SK-N-SH (cell line): ENCODE data around the gene RRM1. TPM values are rescaled to one million over a fixed set of nuclear protein-coding genes. Genes with fewer than 3 reads are reported as not detected.

ENCODE experiments used
- CTCF ChIA-PET: fragments of 300-600, 350-600 bp; formaldehyde crosslinking; extraction: SDS; loops from one replicate; lab custom pipeline; 2021; lab: Yijun Ruan, JAX
- POLR2A ChIA-PET: fragments of 350-600 bp; sonication (Branson Sonifier 250); formaldehyde crosslinking; extraction: SDS; loops from one replicate; lab custom pipeline; 2020; ENCODE audit warnings: antibody characterized with exemption, inconsistent platforms; lab: Yijun Ruan, JAX
- DNase-seq: peaks from one replicate; pipeline ENCODE4 v3.0.0; 2012
- H2AFZ ChIP-seq: fragments of 200-600 bp; sonication (generic); 2 replicates; pipeline ENCODE4 v1.8.1; 2016; ENCODE audit warnings: antibody characterized with exemption, mild to moderate bottlenecking, low read depth
- H3F3A ChIP-seq: fragments of 200-600 bp; sonication (generic); replicated peaks from 2 replicates; pipeline ENCODE3; 2016; ENCODE audit warnings: antibody characterized with exemption, mild to moderate bottlenecking; ENCODE audit not compliant: insufficient read depth
- H3K27ac ChIP-seq, 2 experiments: fragments of 200-500 bp in 1 of 2; fragments of 200-600 bp in 1 of 2; sonication (Bioruptor generic) in 1 of 2; sonication (generic), shearing (Covaris generic) in 1 of 2; 2 replicates each; pipeline versions ENCODE4 v1.5.1 to v1.6.1; 2014 to 2016; ENCODE audit warnings: low read depth in 2 of 2, inconsistent platforms in 1 of 2, low read length in 1 of 2, mild to moderate bottlenecking in 1 of 2, mixed read lengths in 1 of 2
- H3K27me3 ChIP-seq: fragments of 200-600 bp; sonication (generic), shearing (Covaris generic); 2 replicates; pipeline ENCODE4 v1.6.1; 2016; ENCODE audit warnings: mixed run types; ENCODE audit not compliant: insufficient read depth
- H3K36me3 ChIP-seq, 2 experiments: fragments of 200-500 bp in 1 of 2; fragments of 200-600 bp in 1 of 2; sonication (Bioruptor generic) in 1 of 2; sonication (generic) in 1 of 2; replicated peaks in 1 of 2; 2 replicates each; pipeline versions ENCODE3 to v1.5.1; 2014 to 2016; ENCODE audit warnings: low read length in 1 of 2, mild to moderate bottlenecking in 1 of 2; ENCODE audit not compliant: insufficient read depth in 2 of 2, control insufficient read depth in 1 of 2
- H3K4me1 ChIP-seq, 2 experiments: fragments of 200-500 bp in 1 of 2; fragments of 200-600 bp in 1 of 2; sonication (Bioruptor generic) in 1 of 2; sonication (generic), shearing (Covaris generic) in 1 of 2; 2 replicates each; pipeline versions ENCODE4 v1.5.1 to v1.6.1; 2014 to 2016; ENCODE audit warnings: low read depth in 1 of 2, low read length in 1 of 2, mixed run types in 1 of 2; ENCODE audit not compliant: insufficient read depth in 2 of 2, control insufficient read depth in 1 of 2
- H3K4me2 ChIP-seq: fragments of 200-600 bp; sonication (generic), shearing (Covaris generic); 2 replicates; pipeline ENCODE4 v1.6.1; 2017; ENCODE audit warnings: mixed run types
- H3K4me3 ChIP-seq, 2 experiments: fragments of 200-500 bp in 1 of 2; fragments of 200-600 bp in 1 of 2; sonication (Bioruptor generic) in 1 of 2; sonication (generic), shearing (Covaris generic) in 1 of 2; 2 replicates each; pipeline versions ENCODE4 v1.5.1 to v1.8.1; 2014 to 2016; ENCODE audit warnings: low read depth in 2 of 2, inconsistent platforms in 1 of 2, low read length in 1 of 2, mild to moderate bottlenecking in 1 of 2, mixed read lengths in 1 of 2, moderate library complexity in 1 of 2
- H3K79me2 ChIP-seq: fragments of 200-600 bp; sonication (generic); 2 replicates; pipeline ENCODE4 v1.8.1; 2017; ENCODE audit warnings: mild to moderate bottlenecking; ENCODE audit not compliant: insufficient read depth
- H3K9ac ChIP-seq: fragments of 200-600 bp; sonication (generic); 2 replicates; pipeline ENCODE4 v1.6.1; 2017; ENCODE audit warnings: mixed run types
- H3K9me2 ChIP-seq: fragments of 200-600 bp; sonication (generic); 2 replicates; pipeline ENCODE4 v1.6.1; 2017; ENCODE audit warnings: mixed run types
- H3K9me3 ChIP-seq: fragments of 200-600 bp; sonication (generic); 2 replicates; pipeline ENCODE4 v1.6.1; 2017; ENCODE audit warnings: mixed run types, mild to moderate bottlenecking, moderate library complexity
- H4K20me1 ChIP-seq: fragments of 200-600 bp; sonication (generic); 2 replicates; pipeline ENCODE4 v1.6.1; 2017; ENCODE audit warnings: mild to moderate bottlenecking, mixed run types; ENCODE audit not compliant: insufficient read depth
- CHD2 ChIP-seq: fragments of 150-350 bp; IDR thresholded peaks from 2 replicates; pipeline ENCODE4 v1.6.1; 2018; ENCODE audit warnings: low read length; ENCODE audit not compliant: partially characterized antibody
- EZH2phosphoT487 ChIP-seq: fragments of 200-600 bp; sonication (generic); IDR thresholded peaks from 2 replicates; pipeline ENCODE4 v1.6.1; 2017; ENCODE audit warnings: low read depth, mixed run types, mild to moderate bottlenecking, antibody characterized with exemption, moderate library complexity, borderline replicate concordance
- FOSL2 ChIP-seq: IDR thresholded peaks from 2 replicates; pipeline ENCODE4 v1.4.0; 2012; ENCODE audit warnings: low read depth, mild to moderate bottlenecking, moderate library complexity, borderline replicate concordance
- FOXJ3 ChIP-seq: sonication (generic); formaldehyde crosslinking; IDR thresholded peaks from 2 replicates; pipeline ENCODE4 v1.5.1; 2020; ENCODE audit warnings: mild to moderate bottlenecking, missing genetic modification reagents
- FOXM1 ChIP-seq: IDR thresholded peaks from 2 replicates; pipeline ENCODE4 v1.4.0; 2012; ENCODE audit warnings: low read depth, mild to moderate bottlenecking
- GABPA ChIP-seq: IDR thresholded peaks from 2 replicates; pipeline ENCODE4 v1.4.0; 2012; ENCODE audit warnings: low read depth, mild to moderate bottlenecking
- GATA2 ChIP-seq: sonication (generic); formaldehyde crosslinking; IDR thresholded peaks from 2 replicates; pipeline ENCODE4 v1.5.0; 2020; ENCODE audit warnings: mild to moderate bottlenecking, missing genetic modification reagents
- MEF2A ChIP-seq: IDR thresholded peaks from 2 replicates; pipeline ENCODE4 v1.4.0; 2012; ENCODE audit warnings: low read depth, borderline replicate concordance
- NRF1 ChIP-seq: IDR thresholded peaks from 2 replicates; pipeline ENCODE4 v1.6.1; 2012; ENCODE audit warnings: low read depth, mild to moderate bottlenecking, low read length
- POLR2AphosphoS5 ChIP-seq: IDR thresholded peaks from 2 replicates; pipeline ENCODE4 v1.6.1; 2012; ENCODE audit warnings: low read depth, low read length
- RCOR1 ChIP-seq: fragments of 150-350 bp; IDR thresholded peaks from 2 replicates; pipeline ENCODE4 v1.6.1; 2017; ENCODE audit warnings: antibody characterized with exemption, low read length
- RFX5 ChIP-seq: IDR thresholded peaks from 2 replicates; pipeline ENCODE4 v1.6.1; 2012; ENCODE audit warnings: mild to moderate bottlenecking, improper control_type of control experiment, low read length
- SIN3A ChIP-seq: IDR thresholded peaks from 2 replicates; pipeline ENCODE4 v1.6.1; 2012; ENCODE audit warnings: low read depth, mild to moderate bottlenecking, low read length, moderate library complexity, borderline replicate concordance
- SMC3 ChIP-seq: IDR thresholded peaks from 2 replicates; pipeline ENCODE4 v1.6.1; 2012; ENCODE audit warnings: low read depth, low read length, improper control_type of control experiment
- TAF1 ChIP-seq: IDR thresholded peaks from 2 replicates; pipeline ENCODE4 v1.6.1; 2012; ENCODE audit warnings: low read depth, mild to moderate bottlenecking, low read length, moderate library complexity, borderline replicate concordance
- TCF12 ChIP-seq: IDR thresholded peaks from 2 replicates; pipeline ENCODE4 v1.4.0; 2012
- TEAD4 ChIP-seq: IDR thresholded peaks from 2 replicates; pipeline ENCODE4 v1.4.0; 2012; ENCODE audit warnings: mild to moderate bottlenecking, borderline replicate concordance; ENCODE audit not compliant: insufficient read depth
- YY1 ChIP-seq: IDR thresholded peaks from 2 replicates; pipeline ENCODE4 v1.4.0; 2012; ENCODE audit warnings: low read depth, mild to moderate bottlenecking
- WGBS: methylation state at CpG from one replicate; pipeline ENCODE4 v1.1.6; 2017; ENCODE audit warnings: low lambda C conversion rate; 5-methylcytosine and 5-hydroxymethylcytosine counted together
- polyA plus RNA-seq, 3 experiments: library from polyadenylated mRNA; depleted of rRNA; stranded (reverse); fragments of >200 nt; gene quantifications; 2 replicates each; pipeline ENCODE4 v1.2.3, GENCODE V29; 2012
- TF ChIP-seq, protein P1 (sequence below): IDR thresholded peaks from 2 replicates; pipeline ENCODE4 v1.4.0; 2012; ENCODE audit warnings: low read depth, borderline replicate concordance
- TF ChIP-seq, protein P2 (sequence below): fragments of 200-600 bp; sonication (generic); IDR thresholded peaks from 2 replicates; pipeline ENCODE4 v1.6.1; 2017; ENCODE audit warnings: antibody characterized with exemption, mild to moderate bottlenecking, moderate library complexity

Gene RRM1
- polyA plus RNA-seq, 1 of the 3 experiments (the other 2 are of a cell fraction) = 28.2 TPM

DNA sequence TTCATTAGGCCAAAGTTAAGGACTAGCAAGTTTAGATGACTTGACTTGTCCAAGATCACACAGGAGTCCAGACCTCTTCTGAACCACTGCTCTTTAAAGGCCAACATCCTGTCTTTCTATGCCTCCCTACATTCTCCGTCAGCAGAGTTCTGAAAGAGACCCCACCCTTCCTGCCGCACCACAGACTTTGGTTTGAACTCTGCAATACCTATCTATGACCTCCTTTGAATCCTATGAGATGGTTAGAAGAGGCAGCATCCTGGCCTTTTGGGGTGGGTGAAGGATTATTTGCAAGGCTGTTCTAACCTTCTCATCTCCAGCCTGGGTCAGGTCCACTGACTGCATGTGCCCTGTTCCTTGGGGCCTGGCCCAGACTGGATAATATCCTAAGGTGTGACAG is 4.3 kb upstream of the RRM1 start:
- ChIA-PET CTCF (interaction anchor here (2.1 kb wide), 1 partner anchor 18 kb away, joined by 15 read pairs; no protein-coding TSS in a partner anchor), POLR2A (no interaction called here)
- H2AFZ ChIP-seq = no peak overlapping the region
- no peaks in the 10 kb centered on the region for H3K9me3 ChIP-seq
- H3K4me3 ChIP-seq = no peak overlapping the region
- H3K27ac ChIP-seq = no peak overlapping the region
- 95% methylated on average over 2 of the region's 2 CpGs for WGBS
- H3K9me2 ChIP-seq = no peaks in the 10 kb centered on the region
- no peak overlapping the region for H3K9ac ChIP-seq
- DNase-seq = no peak
- H3K4me1 ChIP-seq = peaks cover 0 to 1% of the 10 kb centered on the region in 2 experiments; a peak in 1 of 4 replicates
- TF ChIP-seq CHD2 (no peak), TAF1 (no peak), EZH2phosphoT487 (no peak), FOSL2 (no peak), RFX5 (no peak), FOXJ3 (no peak), SIN3A (no peak), FOXM1 (no peak), SMC3 (no peak), GATA2 (CRISPR knock-in tag) (no peak), GABPA (no peak), POLR2AphosphoS5 (no peak), TCF12 (no peak), TEAD4 (no peak), NRF1 (no peak), RCOR1 (no peak), MEF2A (no peak), YY1 (no peak)
- TF ChIP-seq, protein P1, sequence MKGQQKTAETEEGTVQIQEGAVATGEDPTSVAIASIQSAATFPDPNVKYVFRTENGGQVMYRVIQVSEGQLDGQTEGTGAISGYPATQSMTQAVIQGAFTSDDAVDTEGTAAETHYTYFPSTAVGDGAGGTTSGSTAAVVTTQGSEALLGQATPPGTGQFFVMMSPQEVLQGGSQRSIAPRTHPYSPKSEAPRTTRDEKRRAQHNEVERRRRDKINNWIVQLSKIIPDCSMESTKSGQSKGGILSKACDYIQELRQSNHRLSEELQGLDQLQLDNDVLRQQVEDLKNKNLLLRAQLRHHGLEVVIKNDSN = no peak
- TF ChIP-seq, protein P2, sequence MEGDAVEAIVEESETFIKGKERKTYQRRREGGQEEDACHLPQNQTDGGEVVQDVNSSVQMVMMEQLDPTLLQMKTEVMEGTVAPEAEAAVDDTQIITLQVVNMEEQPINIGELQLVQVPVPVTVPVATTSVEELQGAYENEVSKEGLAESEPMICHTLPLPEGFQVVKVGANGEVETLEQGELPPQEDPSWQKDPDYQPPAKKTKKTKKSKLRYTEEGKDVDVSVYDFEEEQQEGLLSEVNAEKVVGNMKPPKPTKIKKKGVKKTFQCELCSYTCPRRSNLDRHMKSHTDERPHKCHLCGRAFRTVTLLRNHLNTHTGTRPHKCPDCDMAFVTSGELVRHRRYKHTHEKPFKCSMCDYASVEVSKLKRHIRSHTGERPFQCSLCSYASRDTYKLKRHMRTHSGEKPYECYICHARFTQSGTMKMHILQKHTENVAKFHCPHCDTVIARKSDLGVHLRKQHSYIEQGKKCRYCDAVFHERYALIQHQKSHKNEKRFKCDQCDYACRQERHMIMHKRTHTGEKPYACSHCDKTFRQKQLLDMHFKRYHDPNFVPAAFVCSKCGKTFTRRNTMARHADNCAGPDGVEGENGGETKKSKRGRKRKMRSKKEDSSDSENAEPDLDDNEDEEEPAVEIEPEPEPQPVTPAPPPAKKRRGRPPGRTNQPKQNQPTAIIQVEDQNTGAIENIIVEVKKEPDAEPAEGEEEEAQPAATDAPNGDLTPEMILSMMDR = no peak
- peaks cover 0 to 3% of the 10 kb centered on the region in 2 experiments for H3K36me3 ChIP-seq
- H3K27me3 ChIP-seq = no peaks in the 10 kb centered on the region
- peaks cover 6% of the 10 kb centered on the region for H3K79me2 ChIP-seq
- no peak overlapping the region for H3K4me2 ChIP-seq
- no peaks in the 10 kb centered on the region for H4K20me1 ChIP-seq
- H3F3A ChIP-seq = no peaks in the 10 kb centered on the region
